HepG2 (cell line): ENCODE measurements around the gene ERCC5.

Experiments used
- CBFB ChIP-seq: sonication (generic); formaldehyde crosslinking; IDR thresholded peaks from 2 replicates; pipeline ENCODE4 v1.4.0; 2020; ENCODE audit warnings: missing genetic modification reagents
- ZNF772 ChIP-seq: sonication (generic); formaldehyde crosslinking; IDR thresholded peaks from 2 replicates; pipeline ENCODE4 v1.5.0; 2020; ENCODE audit warnings: mild to moderate bottlenecking, missing genetic modification reagents
- TF ChIP-seq, protein P1 (sequence below): IDR thresholded peaks from 2 replicates; pipeline ENCODE4 v1.6.1; 2012; ENCODE audit warnings: inconsistent platforms

GRCh38 chr13:102798581-102799425 lies 47.0 kb upstream of the ERCC5 start, which contains the start of the genes BIVM and POGLUT2:
- TF ChIP-seq CBFB: no peak
- peak; percentile 79; the same call in 1 of the 2 replicates for TF ChIP-seq ZNF772 (CRISPR knock-in tag)
- TF ChIP-seq, protein P1, sequence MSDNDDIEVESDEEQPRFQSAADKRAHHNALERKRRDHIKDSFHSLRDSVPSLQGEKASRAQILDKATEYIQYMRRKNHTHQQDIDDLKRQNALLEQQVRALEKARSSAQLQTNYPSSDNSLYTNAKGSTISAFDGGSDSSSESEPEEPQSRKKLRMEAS: no peak; the same call in 1 of the 2 replicates
